GM23338 (cell line): ENCODE measurements around the gene OR12D1. TPM values are rescaled to one million over a fixed set of nuclear protein-coding genes. Genes with fewer than 3 reads are reported as not detected.

Experiments
- ATAC-seq: fragments of 200-7000 bp; cut with Tn5 transposase; 3 replicates; pipeline ENCODE4 v1.9.1; 2020
- DNase-seq: peaks from one replicate; pipeline ENCODE4 v3.0.0-alpha.2; 2015; ENCODE audit warnings: low spot score
- H2AFZ ChIP-seq: fragments of 200-600 bp; sonication (generic); 2 replicates; pipeline ENCODE4 v1.8.0; 2016; ENCODE audit warnings: antibody characterized with exemption, mild to moderate bottlenecking, moderate library complexity
- H3F3A ChIP-seq: fragments of 200-600 bp; sonication (generic); replicated peaks from 2 replicates; pipeline ENCODE4 v1.8.0; 2017; ENCODE audit warnings: antibody characterized with exemption, mixed run types, low read depth
- H3K27ac ChIP-seq: fragments of 200-600 bp; sonication (generic); 2 replicates; pipeline ENCODE4 v1.6.1; 2016; ENCODE audit warnings: low read depth
- H3K27me3 ChIP-seq: fragments of 200-600 bp; sonication (generic); 2 replicates; pipeline ENCODE4 v1.8.0; 2016; ENCODE audit warnings: mild to moderate bottlenecking, mixed run types, moderate library complexity; ENCODE audit not compliant: insufficient read depth
- H3K36me3 ChIP-seq: fragments of 200-600 bp; sonication (generic); 2 replicates; pipeline ENCODE4 v1.8.0; 2016; ENCODE audit warnings: mild to moderate bottlenecking; ENCODE audit not compliant: insufficient read depth
- H3K4me1 ChIP-seq: fragments of 200-600 bp; sonication (generic); 2 replicates; pipeline ENCODE4 v1.8.0; 2016; ENCODE audit warnings: mild to moderate bottlenecking, moderate library complexity; ENCODE audit not compliant: insufficient read depth
- H3K4me2 ChIP-seq: fragments of 200-600 bp; sonication (generic); 2 replicates; pipeline ENCODE4 v1.7.1; 2017; ENCODE audit warnings: mixed run types
- H3K4me3 ChIP-seq: fragments of 200-600 bp; sonication (generic); 2 replicates; pipeline ENCODE4 v1.6.1; 2016; ENCODE audit warnings: mixed run types
- H3K79me2 ChIP-seq: fragments of 200-600 bp; sonication (generic); replicated peaks from 2 replicates; pipeline ENCODE4 v1.8.0; 2017; ENCODE audit warnings: mild to moderate bottlenecking; ENCODE audit not compliant: insufficient read depth
- H3K9me2 ChIP-seq: fragments of 200-600 bp; sonication (generic); 2 replicates; pipeline ENCODE4 v1.8.0; 2017; ENCODE audit not compliant: insufficient read depth
- H4K20me1 ChIP-seq: fragments of 200-600 bp; sonication (generic); replicated peaks from 2 replicates; pipeline ENCODE4 v1.8.0; 2017; ENCODE audit warnings: mild to moderate bottlenecking; ENCODE audit not compliant: insufficient read depth
- H3K27ac Mint-ChIP-seq: 2 replicates; pipeline ENCODE4 v1.8.0; 2020; ENCODE audit warnings: inconsistent platforms, mild to moderate bottlenecking, moderate library complexity, mixed read lengths
- H3K27me3 Mint-ChIP-seq: 3 replicates; pipeline ENCODE4 v1.8.0; 2022; ENCODE audit warnings: low read depth, mild to moderate bottlenecking, moderate library complexity, mixed read lengths, inconsistent platforms; ENCODE audit not compliant: insufficient read depth, poor library complexity
- H3K36me3 Mint-ChIP-seq: 3 replicates; pipeline ENCODE4 v1.8.0; 2021; ENCODE audit warnings: low read depth, mild to moderate bottlenecking, inconsistent platforms, moderate library complexity, mixed read lengths
- H3K4me1 Mint-ChIP-seq: 3 replicates; pipeline ENCODE4 v1.8.0; 2020; ENCODE audit warnings: mild to moderate bottlenecking, inconsistent platforms, mixed read lengths
- H3K4me3 Mint-ChIP-seq: 3 replicates; pipeline ENCODE4 v1.8.0; 2021; ENCODE audit warnings: moderate library complexity, mild to moderate bottlenecking, inconsistent platforms, mixed read lengths
- H3K9me3 Mint-ChIP-seq: 3 replicates; pipeline ENCODE4 v1.8.0; 2020; ENCODE audit warnings: moderate library complexity, mild to moderate bottlenecking, inconsistent platforms, mixed read lengths
- CREB1 ChIP-seq: fragments of 250-450 bp; sonication (Bioruptor Pico); IDR thresholded peaks from 2 replicates; pipeline ENCODE4 v1.5.0; 2020; ENCODE audit warnings: low read depth, mild to moderate bottlenecking, moderate library complexity
- EZH2 ChIP-seq: fragments of 200-600 bp; sonication (generic); IDR thresholded peaks from one replicate; pipeline ENCODE4 v1.8.0; 2017; ENCODE audit warnings: antibody characterized with exemption, mild to moderate bottlenecking, low read depth; ENCODE audit not compliant: unreplicated experiment
- JUNB ChIP-seq: IDR thresholded peaks from one replicate; pipeline ENCODE4 v1.6.1; 2016; ENCODE audit warnings: antibody characterized with exemption; ENCODE audit not compliant: unreplicated experiment
- NANOG ChIP-seq: IDR thresholded peaks from 2 replicates; pipeline ENCODE4 v1.6.1; 2016; ENCODE audit warnings: antibody characterized with exemption, borderline replicate concordance
- POLR2AphosphoS5 ChIP-seq: IDR thresholded peaks from 2 replicates; pipeline ENCODE4 v1.6.1; 2016; ENCODE audit warnings: antibody characterized with exemption, low read depth
- STAT1 ChIP-seq: IDR thresholded peaks from one replicate; pipeline ENCODE4 v1.6.1; 2016; ENCODE audit warnings: antibody characterized with exemption; ENCODE audit not compliant: unreplicated experiment
- ZNF331 ChIP-seq: fragments of 250-450 bp; sonication (Bioruptor Pico); IDR thresholded peaks from 2 replicates; pipeline ENCODE4 v1.5.0; 2020; ENCODE audit warnings: low read depth, mild to moderate bottlenecking, moderate library complexity
- polyA plus RNA-seq: library from polyadenylated mRNA; unstranded; fragments of >200 nt; fragmentation: Nextera tagmentation; extraction: Ambion mirVana; gene quantifications from 2 replicates; pipeline ENCODE4 v1.2.1, GENCODE V29; 2016
- total RNA-seq: library from RNA; depleted of rRNA; stranded (reverse); fragments of >200 nt; shearing (Covaris generic); gene quantifications from 2 replicates; pipeline ENCODE4 v1.2.3, GENCODE V29; 2014
- TF ChIP-seq, protein P1 (sequence below): IDR thresholded peaks from one replicate; pipeline ENCODE4 v1.6.1; 2018; ENCODE audit warnings: antibody characterized with exemption; ENCODE audit not compliant: unreplicated experiment
- TF ChIP-seq, protein P2 (sequence below): fragments of 250-450 bp; sonication (Bioruptor Pico); IDR thresholded peaks from 2 replicates; pipeline ENCODE4 v1.5.0; 2020; ENCODE audit warnings: mild to moderate bottlenecking, moderate library complexity
- TF ChIP-seq, protein P3 (sequence below): IDR thresholded peaks from 2 replicates; pipeline ENCODE4 v1.6.1; 2016; ENCODE audit warnings: antibody characterized with exemption
- TF ChIP-seq, protein P4 (sequence below), 2 experiments: fragments of 200-600 bp in 1 of 2; sonication (generic) in 1 of 2; conservative IDR thresholded peaks; 2 replicates each; pipeline versions ENCODE4 v1.5.1 to v1.6.1; 2016 to 2017; ENCODE audit warnings: antibody characterized with exemption in 2 of 2, low read depth in 2 of 2, mild to moderate bottlenecking in 2 of 2, moderate library complexity in 1 of 2

OR12D1 gene
- total and polyA plus RNA-seq, 2 experiments from 2014 or later, result not detected

DNA sequence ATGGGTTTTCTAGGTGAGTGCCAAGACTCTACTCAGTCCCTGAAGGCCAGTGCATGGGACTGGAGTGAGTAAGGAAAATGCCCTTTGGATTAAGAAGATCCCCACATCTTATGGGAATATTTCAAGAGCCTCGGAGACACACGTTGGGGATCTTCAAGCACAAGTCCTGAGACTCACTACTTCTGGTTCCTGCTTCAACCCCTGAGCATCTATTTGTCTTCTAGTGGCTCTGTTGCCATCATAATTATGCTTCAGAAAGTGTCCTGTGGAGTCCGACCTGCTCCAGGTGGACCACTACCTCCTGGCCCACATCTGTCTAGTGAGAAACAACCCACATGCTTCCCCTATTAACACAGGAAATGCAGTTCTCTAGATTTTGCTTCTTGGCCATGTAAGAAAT is 46.0 kb upstream of the OR12D1 start, which contains the start of gene OR5V1 (continued):
- TF ChIP-seq POLR2AphosphoS5 (no peak), ZNF331 (CRISPR knock-in tag) (no peak)
- TF ChIP-seq, protein P1, sequence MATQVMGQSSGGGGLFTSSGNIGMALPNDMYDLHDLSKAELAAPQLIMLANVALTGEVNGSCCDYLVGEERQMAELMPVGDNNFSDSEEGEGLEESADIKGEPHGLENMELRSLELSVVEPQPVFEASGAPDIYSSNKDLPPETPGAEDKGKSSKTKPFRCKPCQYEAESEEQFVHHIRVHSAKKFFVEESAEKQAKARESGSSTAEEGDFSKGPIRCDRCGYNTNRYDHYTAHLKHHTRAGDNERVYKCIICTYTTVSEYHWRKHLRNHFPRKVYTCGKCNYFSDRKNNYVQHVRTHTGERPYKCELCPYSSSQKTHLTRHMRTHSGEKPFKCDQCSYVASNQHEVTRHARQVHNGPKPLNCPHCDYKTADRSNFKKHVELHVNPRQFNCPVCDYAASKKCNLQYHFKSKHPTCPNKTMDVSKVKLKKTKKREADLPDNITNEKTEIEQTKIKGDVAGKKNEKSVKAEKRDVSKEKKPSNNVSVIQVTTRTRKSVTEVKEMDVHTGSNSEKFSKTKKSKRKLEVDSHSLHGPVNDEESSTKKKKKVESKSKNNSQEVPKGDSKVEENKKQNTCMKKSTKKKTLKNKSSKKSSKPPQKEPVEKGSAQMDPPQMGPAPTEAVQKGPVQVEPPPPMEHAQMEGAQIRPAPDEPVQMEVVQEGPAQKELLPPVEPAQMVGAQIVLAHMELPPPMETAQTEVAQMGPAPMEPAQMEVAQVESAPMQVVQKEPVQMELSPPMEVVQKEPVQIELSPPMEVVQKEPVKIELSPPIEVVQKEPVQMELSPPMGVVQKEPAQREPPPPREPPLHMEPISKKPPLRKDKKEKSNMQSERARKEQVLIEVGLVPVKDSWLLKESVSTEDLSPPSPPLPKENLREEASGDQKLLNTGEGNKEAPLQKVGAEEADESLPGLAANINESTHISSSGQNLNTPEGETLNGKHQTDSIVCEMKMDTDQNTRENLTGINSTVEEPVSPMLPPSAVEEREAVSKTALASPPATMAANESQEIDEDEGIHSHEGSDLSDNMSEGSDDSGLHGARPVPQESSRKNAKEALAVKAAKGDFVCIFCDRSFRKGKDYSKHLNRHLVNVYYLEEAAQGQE, result no peak

DNA sequence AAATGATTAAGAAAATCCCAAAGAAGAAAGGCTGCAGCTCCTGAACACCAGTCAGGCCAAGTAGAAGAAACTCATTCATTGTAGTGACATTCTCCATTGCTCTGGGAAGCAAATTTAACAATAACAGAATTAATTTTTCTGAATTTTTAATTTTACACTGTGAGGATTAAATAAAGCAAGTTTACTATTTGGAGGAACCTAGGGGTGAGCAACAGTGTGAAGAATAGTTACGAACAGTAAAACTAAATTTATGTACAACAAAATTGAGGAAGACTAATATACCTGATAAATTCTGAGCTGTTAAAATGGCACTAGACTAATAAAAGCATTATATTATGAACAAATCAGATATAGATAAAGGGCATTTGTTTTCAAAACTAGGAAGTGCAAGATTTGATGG is 39.5 kb upstream of the OR12D1 start, which contains the start of gene OR12D3:
OR12D3 (minus strand) TSS at position 101 of the 400 bp plus-strand sequence; CDS start at position 97, 4 bp downstream.
- H3K9me2 ChIP-seq, result no peaks in the 10 kb centered on the region
- TF ChIP-seq NANOG, result no peak
- no peak for TF ChIP-seq CREB1 (CRISPR knock-in tag)
- TF ChIP-seq JUNB, result no peak
- TF ChIP-seq EZH2, result no peak
- TF ChIP-seq ZNF331 (CRISPR knock-in tag), result no peak
- TF ChIP-seq, protein P2, sequence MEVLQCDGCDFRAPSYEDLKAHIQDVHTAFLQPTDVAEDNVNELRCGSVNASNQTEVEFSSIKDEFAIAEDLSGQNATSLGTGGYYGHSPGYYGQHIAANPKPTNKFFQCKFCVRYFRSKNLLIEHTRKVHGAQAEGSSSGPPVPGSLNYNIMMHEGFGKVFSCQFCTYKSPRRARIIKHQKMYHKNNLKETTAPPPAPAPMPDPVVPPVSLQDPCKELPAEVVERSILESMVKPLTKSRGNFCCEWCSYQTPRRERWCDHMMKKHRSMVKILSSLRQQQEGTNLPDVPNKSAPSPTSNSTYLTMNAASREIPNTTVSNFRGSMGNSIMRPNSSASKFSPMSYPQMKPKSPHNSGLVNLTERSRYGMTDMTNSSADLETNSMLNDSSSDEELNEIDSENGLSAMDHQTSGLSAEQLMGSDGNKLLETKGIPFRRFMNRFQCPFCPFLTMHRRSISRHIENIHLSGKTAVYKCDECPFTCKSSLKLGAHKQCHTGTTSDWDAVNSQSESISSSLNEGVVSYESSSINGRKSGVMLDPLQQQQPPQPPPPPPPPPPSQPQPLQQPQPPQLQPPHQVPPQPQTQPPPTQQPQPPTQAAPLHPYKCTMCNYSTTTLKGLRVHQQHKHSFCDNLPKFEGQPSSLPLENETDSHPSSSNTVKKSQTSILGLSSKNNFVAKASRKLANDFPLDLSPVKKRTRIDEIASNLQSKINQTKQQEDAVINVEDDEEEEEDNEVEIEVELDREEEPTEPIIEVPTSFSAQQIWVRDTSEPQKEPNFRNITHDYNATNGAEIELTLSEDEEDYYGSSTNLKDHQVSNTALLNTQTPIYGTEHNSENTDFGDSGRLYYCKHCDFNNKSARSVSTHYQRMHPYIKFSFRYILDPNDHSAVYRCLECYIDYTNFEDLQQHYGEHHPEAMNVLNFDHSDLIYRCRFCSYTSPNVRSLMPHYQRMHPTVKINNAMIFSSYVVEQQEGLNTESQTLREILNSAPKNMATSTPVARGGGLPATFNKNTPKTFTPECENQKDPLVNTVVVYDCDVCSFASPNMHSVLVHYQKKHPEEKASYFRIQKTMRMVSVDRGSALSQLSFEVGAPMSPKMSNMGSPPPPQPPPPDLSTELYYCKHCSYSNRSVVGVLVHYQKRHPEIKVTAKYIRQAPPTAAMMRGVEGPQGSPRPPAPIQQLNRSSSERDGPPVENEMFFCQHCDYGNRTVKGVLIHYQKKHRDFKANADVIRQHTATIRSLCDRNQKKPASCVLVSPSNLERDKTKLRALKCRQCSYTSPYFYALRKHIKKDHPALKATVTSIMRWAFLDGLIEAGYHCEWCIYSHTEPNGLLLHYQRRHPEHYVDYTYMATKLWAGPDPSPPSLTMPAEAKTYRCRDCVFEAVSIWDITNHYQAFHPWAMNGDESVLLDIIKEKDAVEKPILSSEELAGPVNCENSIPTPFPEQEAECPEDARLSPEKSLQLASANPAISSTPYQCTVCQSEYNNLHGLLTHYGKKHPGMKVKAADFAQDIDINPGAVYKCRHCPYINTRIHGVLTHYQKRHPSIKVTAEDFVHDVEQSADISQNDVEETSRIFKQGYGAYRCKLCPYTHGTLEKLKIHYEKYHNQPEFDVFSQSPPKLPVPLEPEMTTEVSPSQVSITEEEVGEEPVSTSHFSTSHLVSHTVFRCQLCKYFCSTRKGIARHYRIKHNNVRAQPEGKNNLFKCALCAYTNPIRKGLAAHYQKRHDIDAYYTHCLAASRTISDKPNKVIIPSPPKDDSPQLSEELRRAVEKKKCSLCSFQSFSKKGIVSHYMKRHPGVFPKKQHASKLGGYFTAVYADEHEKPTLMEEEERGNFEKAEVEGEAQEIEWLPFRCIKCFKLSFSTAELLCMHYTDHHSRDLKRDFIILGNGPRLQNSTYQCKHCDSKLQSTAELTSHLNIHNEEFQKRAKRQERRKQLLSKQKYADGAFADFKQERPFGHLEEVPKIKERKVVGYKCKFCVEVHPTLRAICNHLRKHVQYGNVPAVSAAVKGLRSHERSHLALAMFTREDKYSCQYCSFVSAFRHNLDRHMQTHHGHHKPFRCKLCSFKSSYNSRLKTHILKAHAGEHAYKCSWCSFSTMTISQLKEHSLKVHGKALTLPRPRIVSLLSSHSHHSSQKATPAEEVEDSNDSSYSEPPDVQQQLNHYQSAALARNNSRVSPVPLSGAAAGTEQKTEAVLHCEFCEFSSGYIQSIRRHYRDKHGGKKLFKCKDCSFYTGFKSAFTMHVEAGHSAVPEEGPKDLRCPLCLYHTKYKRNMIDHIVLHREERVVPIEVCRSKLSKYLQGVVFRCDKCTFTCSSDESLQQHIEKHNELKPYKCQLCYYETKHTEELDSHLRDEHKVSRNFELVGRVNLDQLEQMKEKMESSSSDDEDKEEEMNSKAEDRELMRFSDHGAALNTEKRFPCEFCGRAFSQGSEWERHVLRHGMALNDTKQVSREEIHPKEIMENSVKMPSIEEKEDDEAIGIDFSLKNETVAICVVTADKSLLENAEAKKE (CRISPR knock-in tag), result no peak
- TF ChIP-seq, protein P3, sequence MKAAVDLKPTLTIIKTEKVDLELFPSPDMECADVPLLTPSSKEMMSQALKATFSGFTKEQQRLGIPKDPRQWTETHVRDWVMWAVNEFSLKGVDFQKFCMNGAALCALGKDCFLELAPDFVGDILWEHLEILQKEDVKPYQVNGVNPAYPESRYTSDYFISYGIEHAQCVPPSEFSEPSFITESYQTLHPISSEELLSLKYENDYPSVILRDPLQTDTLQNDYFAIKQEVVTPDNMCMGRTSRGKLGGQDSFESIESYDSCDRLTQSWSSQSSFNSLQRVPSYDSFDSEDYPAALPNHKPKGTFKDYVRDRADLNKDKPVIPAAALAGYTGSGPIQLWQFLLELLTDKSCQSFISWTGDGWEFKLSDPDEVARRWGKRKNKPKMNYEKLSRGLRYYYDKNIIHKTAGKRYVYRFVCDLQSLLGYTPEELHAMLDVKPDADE, result no peak
- TF ChIP-seq STAT1, result no peak
- TF ChIP-seq, protein P4, sequence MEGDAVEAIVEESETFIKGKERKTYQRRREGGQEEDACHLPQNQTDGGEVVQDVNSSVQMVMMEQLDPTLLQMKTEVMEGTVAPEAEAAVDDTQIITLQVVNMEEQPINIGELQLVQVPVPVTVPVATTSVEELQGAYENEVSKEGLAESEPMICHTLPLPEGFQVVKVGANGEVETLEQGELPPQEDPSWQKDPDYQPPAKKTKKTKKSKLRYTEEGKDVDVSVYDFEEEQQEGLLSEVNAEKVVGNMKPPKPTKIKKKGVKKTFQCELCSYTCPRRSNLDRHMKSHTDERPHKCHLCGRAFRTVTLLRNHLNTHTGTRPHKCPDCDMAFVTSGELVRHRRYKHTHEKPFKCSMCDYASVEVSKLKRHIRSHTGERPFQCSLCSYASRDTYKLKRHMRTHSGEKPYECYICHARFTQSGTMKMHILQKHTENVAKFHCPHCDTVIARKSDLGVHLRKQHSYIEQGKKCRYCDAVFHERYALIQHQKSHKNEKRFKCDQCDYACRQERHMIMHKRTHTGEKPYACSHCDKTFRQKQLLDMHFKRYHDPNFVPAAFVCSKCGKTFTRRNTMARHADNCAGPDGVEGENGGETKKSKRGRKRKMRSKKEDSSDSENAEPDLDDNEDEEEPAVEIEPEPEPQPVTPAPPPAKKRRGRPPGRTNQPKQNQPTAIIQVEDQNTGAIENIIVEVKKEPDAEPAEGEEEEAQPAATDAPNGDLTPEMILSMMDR (conservative IDR thresholded peaks at IDR 0.05; ENCODE audit: low read depth in 2 of 2), result no peak

More for the DNA sequence above, 39.5 kb upstream of the OR12D1 start, which contains the start of gene OR12D3:
- no peaks in the 10 kb centered on the region for H4K20me1 ChIP-seq
- H3F3A ChIP-seq, result no peaks in the 10 kb centered on the region
- H3K36me3 Mint-ChIP-seq, result no peaks in the 10 kb centered on the region
- H3K79me2 ChIP-seq, result no peaks in the 10 kb centered on the region
- no peaks in the 10 kb centered on the region for H3K36me3 ChIP-seq
- H3K27me3 ChIP-seq, result no peaks in the 10 kb centered on the region
- no peaks in the 10 kb centered on the region for H3K9me3 Mint-ChIP-seq
- no peak within 1 kb of the TSS for H3K4me3 Mint-ChIP-seq
- DNase-seq, result no peak
- no peak within 1 kb of the TSS for H2AFZ ChIP-seq
- peaks cover 4% of the 10 kb centered on the region for H3K27me3 Mint-ChIP-seq
- H3K4me1 Mint-ChIP-seq, result peaks cover 4% of the 10 kb centered on the region; the same call in 2 of the 3 replicates
- no peak for ATAC-seq
- H3K4me3 ChIP-seq, result no peak within 1 kb of the TSS
- H3K4me1 ChIP-seq, result no peaks in the 10 kb centered on the region
- no peak within 1 kb of the TSS for H3K27ac ChIP-seq
- no peak within 1 kb of the TSS for H3K27ac Mint-ChIP-seq
- H3K4me2 ChIP-seq, result no peak within 1 kb of the TSS
